ENCODE measurements around the gene C1orf198.

Gene C1orf198

GRCh38 chr1:230891413-230891812 is 23.1 kb upstream of the C1orf198 start:
- no peak for DNase-seq

DNA sequence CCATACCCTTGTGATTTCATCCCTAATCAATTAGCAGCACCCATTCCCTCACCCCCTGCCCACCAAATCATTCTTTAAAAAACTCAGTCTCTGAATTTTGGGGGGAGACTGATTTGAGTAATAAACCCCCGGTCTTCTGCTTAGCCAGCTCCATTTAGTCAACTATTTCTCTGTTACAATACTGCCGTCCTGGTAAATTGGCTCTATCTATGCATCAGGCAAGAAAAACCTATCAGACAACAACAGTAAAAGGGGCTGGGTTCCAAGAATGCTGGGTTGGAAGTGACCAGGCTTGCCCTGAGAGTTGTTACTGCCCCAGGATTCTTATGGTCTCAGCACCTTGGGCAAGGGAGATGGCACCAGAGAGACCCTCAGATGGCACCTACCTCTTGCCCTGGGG is 16.3 kb upstream of the C1orf198 start:
- no peak for DNase-seq

GRCh38 chr1:230883967-230884366 is 15.6 kb upstream of the C1orf198 start:
- DNase-seq = no peak

DNA sequence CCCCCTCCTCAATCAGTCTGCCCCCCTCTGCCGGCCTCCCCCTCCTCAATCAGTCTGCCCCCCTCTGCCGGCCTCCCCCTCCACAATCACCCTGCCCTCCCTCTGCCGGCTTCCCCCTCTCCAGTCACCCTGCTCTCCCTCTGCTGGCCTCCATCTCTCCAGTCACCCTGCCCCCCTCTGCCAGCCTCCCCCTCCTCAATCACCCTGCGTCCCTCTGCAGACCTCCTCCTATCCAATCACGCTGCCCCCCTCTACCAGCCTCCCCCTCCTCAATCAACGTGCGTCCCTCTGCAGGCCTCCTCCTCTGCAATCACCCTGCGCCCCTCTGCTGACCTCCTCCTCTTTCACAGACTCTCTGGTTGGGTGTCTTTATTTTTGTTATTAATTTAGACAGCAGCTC is 11.5 kb upstream of the C1orf198 start:
- no peak for DNase-seq

DNA sequence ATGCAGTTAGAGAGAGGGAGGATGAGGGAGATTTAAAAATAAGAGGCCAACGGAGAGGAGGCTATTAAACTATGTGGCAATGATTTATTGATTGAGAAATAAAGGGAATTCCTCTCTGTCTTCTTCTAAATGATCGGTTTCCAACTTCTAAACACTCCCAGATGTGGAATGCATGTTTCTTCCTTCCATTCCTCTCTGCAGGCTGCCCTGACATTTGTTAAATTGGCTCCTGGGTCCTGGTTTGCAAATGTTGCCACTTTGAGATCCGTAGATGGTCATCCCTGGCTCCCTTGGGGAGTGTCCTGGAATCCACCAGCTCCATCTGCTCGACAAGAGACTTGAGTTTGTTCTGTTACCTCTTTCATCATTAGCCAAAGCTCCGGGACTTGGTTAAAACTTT is 10.3 kb upstream of the C1orf198 start:
- DNase-seq = no peak

DNA sequence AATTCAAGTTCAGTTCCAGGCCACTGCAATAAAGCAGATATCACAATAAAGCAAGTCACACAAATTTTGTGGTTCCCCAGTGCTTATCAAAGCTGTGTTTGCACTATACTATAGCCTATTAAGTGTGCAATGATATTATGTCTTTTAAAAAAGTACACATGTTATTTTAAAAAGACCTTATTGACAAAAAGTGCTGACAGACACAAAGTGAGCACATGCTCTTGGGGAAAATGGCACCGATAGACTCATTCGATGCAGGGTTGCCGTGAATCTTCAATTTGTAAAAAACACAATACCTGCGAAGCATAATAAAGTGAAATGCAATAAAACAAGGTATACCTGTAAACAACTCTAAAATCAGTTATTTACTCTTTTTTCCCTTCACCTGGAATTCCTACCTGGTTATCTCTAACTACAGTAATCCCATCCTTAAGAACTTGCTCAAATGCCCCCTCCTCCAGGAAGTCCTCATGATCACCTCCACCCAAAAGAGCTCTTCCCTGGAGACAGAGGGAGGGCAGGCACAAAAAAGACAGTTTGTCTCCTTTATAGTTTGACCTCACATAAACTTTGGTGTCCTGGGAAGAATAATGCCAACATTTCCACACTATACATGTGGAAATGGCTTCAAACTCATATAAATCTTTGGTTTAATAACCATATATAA is 9.7 kb upstream of the C1orf198 start:
- no peak for DNase-seq

- no peak for DNase-seq
Measured at GRCh38 chr1:230877146-230877923, 9.0 kb upstream of the C1orf198 start.

- DNase-seq = no peak
Measured at GRCh38 chr1:230876660-230877059, 8.3 kb upstream of the C1orf198 start.

DNA sequence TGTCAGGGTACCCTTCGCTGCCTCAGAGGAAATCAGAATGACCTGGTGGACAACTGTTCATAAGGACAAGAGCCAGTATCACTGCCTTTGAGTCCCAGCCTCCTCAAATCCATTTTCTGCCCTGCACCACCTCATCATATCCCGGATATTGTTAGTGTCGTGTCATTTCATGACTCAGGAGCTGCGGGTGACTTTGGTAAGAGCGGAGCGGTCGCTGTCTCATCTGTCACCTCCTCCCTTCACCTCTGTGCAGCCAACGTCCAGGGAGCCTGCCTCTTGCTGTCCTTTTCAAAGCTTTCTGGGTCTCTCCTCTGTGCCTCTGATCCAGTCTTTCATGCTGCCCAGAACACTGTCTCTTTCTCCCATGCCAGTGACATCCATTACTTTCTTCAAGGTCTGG is 7.0 kb upstream of the C1orf198 start:
- no peak for DNase-seq

- DNase-seq = no peak
Measured at GRCh38 chr1:230870916-230871315, 2.6 kb upstream of the C1orf198 start.

GRCh38 chr1:230869500-230869899 is 1.2 kb upstream of the C1orf198 start:
- no peak for DNase-seq

DNA sequence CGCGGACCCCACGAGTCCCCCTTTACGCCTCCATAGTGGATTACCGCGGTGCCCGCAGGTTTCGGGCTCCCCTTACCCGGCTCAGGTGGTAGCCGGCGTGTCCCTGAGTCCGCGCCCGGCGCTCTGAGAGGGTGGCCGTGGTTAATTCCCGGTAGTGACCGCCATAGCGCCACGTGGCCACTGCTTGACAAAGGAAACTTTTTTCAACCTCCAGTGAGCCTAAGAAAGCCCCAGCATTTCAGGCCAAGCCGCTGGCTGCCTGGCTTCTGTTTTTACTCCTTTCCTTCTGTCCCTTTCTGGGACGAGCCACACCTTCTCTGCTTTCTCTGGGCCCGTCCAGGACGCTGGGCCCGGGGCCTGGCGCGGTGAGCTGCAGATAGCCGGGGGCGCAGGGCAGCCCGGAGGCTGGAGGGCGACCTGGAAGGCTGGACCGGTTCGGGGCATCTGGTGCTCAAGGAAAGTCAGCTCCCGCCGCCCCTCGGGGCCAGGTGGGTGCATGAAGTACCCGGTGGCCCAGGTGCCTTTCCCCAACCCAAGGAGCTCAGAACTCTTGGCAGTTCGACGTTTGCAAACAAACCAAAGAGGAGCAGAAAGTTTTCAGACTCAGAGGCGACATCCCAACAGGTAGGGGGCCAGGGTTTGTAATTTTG is 540 bp upstream of the C1orf198 start:
- no peak for DNase-seq

- DNase-seq = no peak
Measured at GRCh38 chr1:230867101-230867902, 1.0 kb downstream of the C1orf198 start.

GRCh38 chr1:230866171-230867070 is 1.9 kb downstream of the C1orf198 start:
- no peak for DNase-seq

DNA sequence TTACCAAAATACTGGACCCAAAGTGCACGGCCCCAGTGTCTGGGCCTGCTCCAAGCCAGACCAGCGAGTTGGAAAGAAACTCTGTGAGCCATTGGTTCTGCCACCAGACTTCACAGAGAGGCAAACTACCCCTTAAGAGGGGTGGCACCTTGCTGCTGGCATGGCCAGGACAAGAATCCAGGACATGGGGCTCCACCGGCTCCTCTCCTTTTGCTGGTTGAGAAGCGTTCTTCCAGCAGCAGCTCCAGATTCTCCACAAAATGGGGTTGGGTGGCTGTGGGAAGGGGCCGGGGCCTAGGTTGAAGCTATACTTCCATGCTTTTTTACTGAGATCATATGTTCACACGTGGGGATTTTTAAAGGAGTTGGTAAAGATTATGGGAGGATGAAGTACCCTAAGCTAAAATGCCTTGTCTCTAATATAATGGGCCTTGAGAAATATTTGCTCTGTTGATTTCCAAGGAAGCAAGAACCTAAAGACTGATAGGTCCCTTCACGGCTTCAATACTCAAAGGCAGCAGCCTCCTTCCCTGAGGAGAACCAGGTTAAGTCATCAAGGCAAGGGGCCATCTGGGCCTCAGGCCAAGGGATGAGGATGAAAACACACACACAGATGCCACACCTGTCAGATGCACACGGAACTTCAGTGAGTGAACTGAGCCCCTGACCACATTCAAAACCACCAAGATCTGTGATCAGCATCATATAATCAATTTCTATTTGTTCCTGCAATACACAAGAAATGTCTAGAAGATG is 3.1 kb downstream of the C1orf198 start:
- DNase-seq = no peak

DNA sequence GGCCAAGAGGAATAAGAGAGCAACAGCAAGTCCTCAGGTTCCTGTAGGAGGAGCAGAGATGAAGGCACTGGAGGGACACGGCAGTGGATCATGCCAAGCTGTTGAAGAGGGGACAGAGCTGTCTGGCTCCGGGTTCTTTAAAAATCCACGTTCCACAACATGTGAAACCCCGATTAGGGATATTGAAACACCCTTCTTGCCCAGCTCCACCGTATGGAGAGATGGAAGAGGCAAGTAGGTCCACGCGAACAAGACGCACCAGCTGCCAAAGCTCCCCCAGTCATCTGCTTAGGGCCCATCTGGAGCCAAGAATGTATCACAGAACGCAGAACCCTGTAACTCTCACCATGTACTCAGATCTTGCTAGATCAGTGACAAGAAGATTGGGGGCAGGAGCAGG is 3.9 kb downstream of the C1orf198 start:
- no peak for DNase-seq

GRCh38 chr1:230863449-230863848 is 4.9 kb downstream of the C1orf198 start:
- DNase-seq = no peak

DNA sequence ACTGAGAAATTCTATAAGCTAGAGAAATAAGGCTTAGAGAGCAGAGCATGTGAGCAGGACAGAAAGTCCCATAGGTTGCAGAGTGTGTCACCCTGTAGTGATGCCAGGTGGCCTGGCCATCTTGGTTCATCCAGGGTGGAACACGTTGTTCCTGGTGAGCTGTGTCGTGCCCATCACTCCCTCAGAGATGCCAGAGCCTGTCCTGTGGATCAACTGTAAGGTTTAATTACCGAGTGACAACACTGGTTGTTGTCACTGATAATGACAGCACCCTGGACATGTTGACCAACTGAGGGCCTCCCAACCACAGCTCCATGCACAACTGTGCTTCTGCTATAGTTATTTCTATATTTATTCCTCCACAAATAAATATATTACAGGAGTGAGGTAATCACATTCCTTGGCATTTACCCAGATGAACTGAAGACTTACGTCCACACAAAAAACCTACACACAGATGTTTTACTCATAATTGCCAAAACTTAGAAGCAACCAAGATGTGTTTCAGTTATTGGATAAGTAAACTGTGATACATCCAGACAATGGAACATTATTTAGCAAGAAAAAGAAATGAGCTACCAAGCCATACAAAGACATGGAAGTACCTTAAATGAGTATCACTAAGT is 6.2 kb downstream of the C1orf198 start:
- no peak for DNase-seq

DNA sequence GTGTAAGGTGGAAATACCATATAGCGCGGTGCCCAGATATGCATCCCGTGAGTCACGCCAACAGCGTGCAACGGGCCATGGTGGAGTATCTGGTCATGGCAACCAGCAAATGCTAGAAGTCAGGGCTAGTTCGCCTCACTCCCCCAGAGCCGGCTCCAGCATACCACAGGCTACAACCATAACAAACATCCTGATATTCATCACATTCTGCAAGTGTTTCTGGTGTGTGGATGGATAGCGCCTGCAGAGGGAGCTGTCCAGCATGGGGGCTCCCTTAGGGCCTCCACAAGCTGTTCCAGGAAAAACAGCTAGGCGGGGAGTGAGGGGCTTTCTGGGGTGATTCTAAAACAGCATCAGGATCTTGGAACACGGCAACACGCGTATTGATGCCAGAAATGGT is 6.8 kb downstream of the C1orf198 start:
- no peak for DNase-seq

DNA sequence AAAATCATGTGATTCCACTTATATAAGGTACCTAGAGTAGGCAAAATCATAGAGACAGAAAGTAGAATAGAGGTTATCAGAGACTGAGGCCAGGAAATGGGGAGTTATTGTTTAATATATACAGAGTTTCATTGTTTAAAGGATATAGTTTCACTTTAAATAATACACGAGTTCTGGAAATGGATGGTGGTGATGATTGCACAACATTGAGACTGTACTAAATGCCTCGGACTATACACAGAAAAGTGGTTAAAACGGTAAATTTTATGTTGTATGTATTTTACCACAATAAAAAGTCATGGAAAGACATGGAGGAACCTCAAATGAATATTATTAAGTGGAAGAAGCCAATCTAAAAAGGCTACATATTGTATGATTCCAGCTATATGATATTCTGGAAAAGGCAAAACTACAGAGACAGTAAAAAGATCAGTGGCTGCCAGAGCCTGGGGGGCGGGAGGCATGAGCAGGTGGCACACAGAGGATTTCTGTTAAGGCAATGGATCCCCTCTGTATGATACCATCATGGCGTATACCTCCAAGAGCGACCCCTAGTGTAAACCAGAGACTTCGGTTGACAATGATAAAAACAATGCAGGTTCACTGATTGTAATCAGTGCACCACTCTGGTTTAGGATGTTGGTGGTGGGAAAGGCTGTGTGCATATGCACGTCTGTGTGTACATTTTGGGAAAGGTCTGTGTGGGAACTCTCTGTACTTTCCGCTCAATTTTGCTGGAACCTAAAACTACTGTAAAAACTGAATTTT is 7.5 kb downstream of the C1orf198 start:
- no peak for DNase-seq
